Adrenal gland (tissue), 12 donors: Measurements from ENCODE around the gene COG6. TPM values are rescaled to one million over a fixed set of nuclear protein-coding genes. Genes with fewer than 3 reads are reported as not detected.

ENCODE experiments used
- DNase-seq, 7 donors: peaks; one replicate each; pipeline ENCODE4 v3.0.0-alpha.2; 2019 to 2020
- H3K27ac ChIP-seq, 5 donors: fragments of 200-600 bp; sonication (generic) in 4 of 5; 1 replicate in 3 of 5; 2 replicates in 2 of 5; pipeline versions ENCODE4 v1.5.1 to v1.8.0; 2016 to 2020; ENCODE audit warnings: mild to moderate bottlenecking in 1 of 5
- H3K27me3 ChIP-seq: fragments of 200-600 bp; 2 replicates; pipeline ENCODE4 v1.8.0; 2021
- H3K36me3 ChIP-seq, 2 donors: fragments of 200-600 bp; replicated peaks in 1 of 2; 1 replicate in 1 of 2; 2 replicates in 1 of 2; pipeline versions ENCODE4 v1.5.1 to v1.8.0; 2018 to 2022
- H3K4me1 ChIP-seq, 2 donors: fragments of 200-600 bp; replicated peaks in 1 of 2; 1 replicate in 1 of 2; 2 replicates in 1 of 2; pipeline versions ENCODE4 v1.5.1 to v1.8.0; 2018 to 2021
- H3K4me3 ChIP-seq, 4 donors: fragments of 200-600 bp; sonication (generic) in 3 of 4; one replicate each; pipeline ENCODE4 v1.5.1; 2016 to 2018
- H3K9me3 ChIP-seq, 3 donors: fragments of 200-600 bp; sonication (generic) in 1 of 3; replicated peaks in 1 of 3; 1 replicate in 2 of 3; 2 replicates in 1 of 3; pipeline versions ENCODE4 v1.5.1 to v1.8.0; 2016 to 2021
- POLR2A ChIP-seq, 2 donors: fragments of 450-650 bp; IDR thresholded peaks; one replicate each; pipeline ENCODE4 v1.6.1; 2017; ENCODE audit warnings: antibody characterized with exemption in 2 of 2, mild to moderate bottlenecking in 2 of 2, moderate library complexity in 1 of 2
- WGBS, 4 donors: extraction: QIAGEN DNeasy Blood & Tissue Kit in 2 of 4; methylation state at CpG; one replicate each; pipeline versions ENCODE4 v1.1.5 to v1.1.7; 2013 to 2017; 5-methylcytosine and 5-hydroxymethylcytosine counted together
- intact Hi-C, 2 donors: fragments of 100-400 bp; cut with DNase I; formaldehyde crosslinking; loops; one replicate each; pipeline versions ENCODE4 v1.14.1 to v1.15.0; 2022 to 2023
- polyA plus RNA-seq, 3 donors: library from polyadenylated mRNA; stranded (reverse); fragments of 200-250 nt in 2 of 3; fragments of 350-450 nt in 1 of 3; fragmentation: Illumina TruSeq in 1 of 3; extraction: RNeasy Lipid Tissue Mini Kit (QIAGEN cat#74804) in 1 of 3; gene quantifications; one replicate each; pipeline ENCODE4 v1.2.3, GENCODE V29; 2013 to 2014
- total RNA-seq, 9 donors: library from RNA; depleted of rRNA in 4 of 9; stranded (reverse); fragments of >200 nt in 4 of 9; fragments of 120-200 nt in 1 of 9; fragmentation: NEBNext Ultra II Directional in 1 of 9; extraction: Animal tissue kit (Norgen Biotek cat#: 25700) in 1 of 9; gene quantifications; one replicate each; pipeline versions ENCODE4 v1.1.0 to v1.2.4, GENCODE V29; 2013 to 2023
- TF ChIP-seq, protein P1 (sequence below), 6 experiments: fragments of 450-650 bp in 4 of 6; fragments of 200-600 bp in 2 of 6; sonication (generic) in 1 of 6; IDR thresholded peaks; 1 replicate in 5 of 6; 2 replicates in 1 of 6; pipeline versions ENCODE4 v1.5.1 to v1.8.0; 2016 to 2021; ENCODE audit warnings: antibody characterized with exemption in 6 of 6, mild to moderate bottlenecking in 2 of 6, moderate library complexity in 1 of 6
- donor health status: healthy with polysubstance abuse.
- donor health status: Bipolar disorder and iron deficiency.
- donor health status: DM: yes; HTN: yes; CAD: no.
- donor health status: DM: no; HTN: no; CAD: no.
- donor health status: DM: no; HTN: no; CAD: no.
- donor health status: DM: yes; HTN: yes; CAD: no.

Gene COG6
- total and polyA plus RNA-seq, 12 donors: 7.2 to 53.5 (median 31.5) TPM

GRCh38 chr13:39770221-39771090, 115.0 kb downstream of the COG6 start:
- no peaks in the 10 kb centered on the region for H3K36me3 ChIP-seq
- 78 to 87% (median 81%) methylated on average over 9 of the region's 9 CpGs for WGBS, 4 donors
- TF ChIP-seq, protein P1, sequence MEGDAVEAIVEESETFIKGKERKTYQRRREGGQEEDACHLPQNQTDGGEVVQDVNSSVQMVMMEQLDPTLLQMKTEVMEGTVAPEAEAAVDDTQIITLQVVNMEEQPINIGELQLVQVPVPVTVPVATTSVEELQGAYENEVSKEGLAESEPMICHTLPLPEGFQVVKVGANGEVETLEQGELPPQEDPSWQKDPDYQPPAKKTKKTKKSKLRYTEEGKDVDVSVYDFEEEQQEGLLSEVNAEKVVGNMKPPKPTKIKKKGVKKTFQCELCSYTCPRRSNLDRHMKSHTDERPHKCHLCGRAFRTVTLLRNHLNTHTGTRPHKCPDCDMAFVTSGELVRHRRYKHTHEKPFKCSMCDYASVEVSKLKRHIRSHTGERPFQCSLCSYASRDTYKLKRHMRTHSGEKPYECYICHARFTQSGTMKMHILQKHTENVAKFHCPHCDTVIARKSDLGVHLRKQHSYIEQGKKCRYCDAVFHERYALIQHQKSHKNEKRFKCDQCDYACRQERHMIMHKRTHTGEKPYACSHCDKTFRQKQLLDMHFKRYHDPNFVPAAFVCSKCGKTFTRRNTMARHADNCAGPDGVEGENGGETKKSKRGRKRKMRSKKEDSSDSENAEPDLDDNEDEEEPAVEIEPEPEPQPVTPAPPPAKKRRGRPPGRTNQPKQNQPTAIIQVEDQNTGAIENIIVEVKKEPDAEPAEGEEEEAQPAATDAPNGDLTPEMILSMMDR (IDR thresholded peaks at IDR 0.05): no peak
- no peak for TF ChIP-seq POLR2A (IDR thresholded peaks at IDR 0.05)
- no peaks in the 10 kb centered on the region for H3K9me3 ChIP-seq
- H3K27ac ChIP-seq: no peak overlapping the region
- H3K4me3 ChIP-seq: no peak overlapping the region
- no peaks in the 10 kb centered on the region for H3K27me3 ChIP-seq
- DNase-seq: no peak
- intact Hi-C loops: no loop called here
- H3K4me1 ChIP-seq: no peaks in the 10 kb centered on the region

DNA sequence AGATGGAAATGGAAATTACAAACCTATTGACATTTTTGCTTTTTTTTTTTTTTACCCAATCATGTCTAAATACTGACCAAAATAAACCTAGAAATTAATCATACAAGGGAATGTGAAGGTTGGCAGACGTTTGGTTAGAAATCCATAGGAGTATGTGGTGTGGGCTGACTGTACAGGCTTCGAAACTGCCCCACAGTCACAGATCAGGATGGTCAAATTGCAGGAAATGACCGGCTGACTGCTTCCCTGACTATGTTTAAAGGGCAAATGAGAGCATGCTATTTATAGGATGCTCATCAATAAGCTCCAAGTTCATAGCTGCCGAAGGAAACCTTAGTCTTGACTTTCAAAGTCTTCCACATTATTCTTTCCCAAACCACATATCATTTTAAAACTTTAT, 118.4 kb downstream of the COG6 start:
- no peak for TF ChIP-seq POLR2A (IDR thresholded peaks at IDR 0.05)
- TF ChIP-seq, protein P1 (IDR thresholded peaks at IDR 0.05): no peak
- H3K27ac ChIP-seq: no peak overlapping the region
- no peak for DNase-seq
- H3K36me3 ChIP-seq: no peaks in the 10 kb centered on the region
- 65 to 78% (median 67%) methylated on average over 4 of the region's 4 CpGs for WGBS, 4 donors
- peaks cover 0 to 5% (median 0%) of the 10 kb centered on the region in 3 donors for H3K9me3 ChIP-seq
- intact Hi-C loops: no loop called here
- H3K4me1 ChIP-seq: no peaks in the 10 kb centered on the region
- H3K4me3 ChIP-seq: no peak overlapping the region
- no peaks in the 10 kb centered on the region for H3K27me3 ChIP-seq

GRCh38 chr13:39776439-39776838, 121.0 kb downstream of the COG6 start:
- no peaks in the 10 kb centered on the region for H3K36me3 ChIP-seq
- no peaks in the 10 kb centered on the region for H3K27me3 ChIP-seq
- DNase-seq: no peak
- intact Hi-C loops: no loop called here
- TF ChIP-seq, protein P1 (IDR thresholded peaks at IDR 0.05): no peak
- no peak for TF ChIP-seq POLR2A (IDR thresholded peaks at IDR 0.05)
- H3K27ac ChIP-seq: no peak overlapping the region
- peaks cover 0 to 5% (median 0%) of the 10 kb centered on the region in 3 donors for H3K9me3 ChIP-seq
- H3K4me3 ChIP-seq: no peak overlapping the region
- H3K4me1 ChIP-seq: no peaks in the 10 kb centered on the region
- WGBS, 4 donors: 73 to 84% (median 80%) methylated on average over 3 of the region's 3 CpGs

DNA sequence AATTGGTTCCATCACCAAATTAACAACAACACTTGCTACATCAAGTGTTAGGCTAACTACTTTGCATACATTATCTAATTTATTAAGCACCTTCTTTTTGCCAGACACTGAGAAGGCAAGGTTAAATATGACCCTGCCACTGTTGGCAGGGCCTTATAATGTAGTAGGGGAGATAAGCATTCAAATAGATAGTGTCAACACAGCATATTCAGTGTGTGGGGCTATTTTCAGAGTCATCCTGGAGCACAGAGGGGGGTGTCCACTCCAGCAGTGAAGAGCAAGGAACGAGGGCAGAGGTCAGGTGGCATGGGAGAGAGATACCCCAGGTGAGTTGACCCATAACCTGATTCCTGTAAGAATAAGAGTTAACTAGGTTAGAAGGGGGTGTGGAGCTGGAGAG, 121.6 kb downstream of the COG6 start:
- intact Hi-C loops: no loop called here
- H3K27me3 ChIP-seq: no peaks in the 10 kb centered on the region
- H3K36me3 ChIP-seq: no peaks in the 10 kb centered on the region
- DNase-seq: no peak
- no peak for TF ChIP-seq POLR2A (IDR thresholded peaks at IDR 0.05)
- TF ChIP-seq, protein P1 (IDR thresholded peaks at IDR 0.05): no peak
- peaks cover 0 to 5% (median 0%) of the 10 kb centered on the region in 3 donors for H3K9me3 ChIP-seq
- no peaks in the 10 kb centered on the region for H3K4me1 ChIP-seq
- WGBS, 4 donors: 83 to 100% (median 94%) methylated on average over 1 of the region's 1 CpG
- no peak overlapping the region for H3K27ac ChIP-seq
- H3K4me3 ChIP-seq: no peak overlapping the region
